ENCODE measurements around the gene MCOLN1. TPM values are rescaled to one million over a fixed set of nuclear protein-coding genes. Genes with fewer than 3 reads are reported as not detected.

MCOLN1 gene
- total RNA-seq, 1 donor from 2014 or later, result 5.4 TPM

DNA sequence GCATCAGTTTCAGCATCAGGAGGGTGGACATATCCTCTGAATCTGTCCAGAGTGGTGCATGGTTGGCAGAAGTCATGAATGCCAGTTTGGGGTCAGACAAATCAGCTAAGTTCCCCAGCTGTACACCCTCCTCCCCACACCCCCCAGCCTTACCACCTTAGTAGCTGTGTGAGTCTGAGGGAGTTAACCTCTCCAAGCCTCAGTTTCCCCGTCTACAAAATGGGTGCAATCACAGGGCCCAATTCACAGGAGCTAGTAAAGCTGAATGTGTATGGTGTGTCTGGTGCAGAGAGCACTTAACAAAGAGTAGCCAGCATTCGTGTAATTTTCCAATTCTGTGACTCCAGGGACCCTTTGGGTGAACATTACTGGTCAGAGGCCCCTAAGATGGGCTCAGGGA, 19.9 kb upstream of the MCOLN1 start:
- DNase-seq (ENCODE audit: low read depth in 2 of 2), result no peak

DNA sequence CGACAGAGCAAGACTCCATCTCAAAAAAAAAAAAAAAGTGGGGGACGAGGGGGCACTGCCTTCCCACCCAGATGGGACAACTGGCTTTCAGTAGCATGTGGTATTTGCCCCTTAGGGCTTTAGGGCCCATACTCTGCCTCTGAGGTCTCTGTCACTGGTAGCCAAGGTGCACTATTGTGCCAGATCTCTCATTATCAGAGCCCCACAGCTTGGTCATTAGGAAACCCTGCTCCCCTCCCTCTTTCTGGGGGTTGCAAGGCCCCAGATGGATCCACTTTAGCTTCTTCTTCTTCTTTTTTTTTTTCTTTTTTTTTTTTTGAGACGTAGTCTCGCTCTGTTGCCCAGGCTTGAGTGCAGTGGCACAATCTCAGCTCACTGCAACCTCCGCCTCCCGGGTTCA, 17.7 kb upstream of the MCOLN1 start:
- no peak for DNase-seq (ENCODE audit: low read depth in 2 of 2)

- no peak for DNase-seq (ENCODE audit: low read depth in 2 of 2)
These were observed 17.1 kb upstream of the MCOLN1 start for GRCh38 chr19:7505288-7505681.

GRCh38 chr19:7505682-7506384, 16.6 kb upstream of the MCOLN1 start:
- DNase-seq (ENCODE audit: low read depth in 2 of 2), result no peak

- peak; percentile 18 to 95 for DNase-seq (ENCODE audit: low read depth in 2 of 2)
These were observed 15.8 kb upstream of the MCOLN1 start for GRCh38 chr19:7506385-7507328.

GRCh38 chr19:7507884-7508283, 14.5 kb upstream of the MCOLN1 start:
- DNase-seq (ENCODE audit: low read depth in 2 of 2), result peak; percentile 42 to 93

GRCh38 chr19:7509625-7510024, 12.8 kb upstream of the MCOLN1 start:
- DNase-seq (ENCODE audit: low read depth in 2 of 2), result no peak

- DNase-seq (ENCODE audit: low read depth in 2 of 2), result peak in 1 of 2 donors; percentile 22
These were observed 10.0 kb upstream of the MCOLN1 start for GRCh38 chr19:7512400-7512851.

DNA sequence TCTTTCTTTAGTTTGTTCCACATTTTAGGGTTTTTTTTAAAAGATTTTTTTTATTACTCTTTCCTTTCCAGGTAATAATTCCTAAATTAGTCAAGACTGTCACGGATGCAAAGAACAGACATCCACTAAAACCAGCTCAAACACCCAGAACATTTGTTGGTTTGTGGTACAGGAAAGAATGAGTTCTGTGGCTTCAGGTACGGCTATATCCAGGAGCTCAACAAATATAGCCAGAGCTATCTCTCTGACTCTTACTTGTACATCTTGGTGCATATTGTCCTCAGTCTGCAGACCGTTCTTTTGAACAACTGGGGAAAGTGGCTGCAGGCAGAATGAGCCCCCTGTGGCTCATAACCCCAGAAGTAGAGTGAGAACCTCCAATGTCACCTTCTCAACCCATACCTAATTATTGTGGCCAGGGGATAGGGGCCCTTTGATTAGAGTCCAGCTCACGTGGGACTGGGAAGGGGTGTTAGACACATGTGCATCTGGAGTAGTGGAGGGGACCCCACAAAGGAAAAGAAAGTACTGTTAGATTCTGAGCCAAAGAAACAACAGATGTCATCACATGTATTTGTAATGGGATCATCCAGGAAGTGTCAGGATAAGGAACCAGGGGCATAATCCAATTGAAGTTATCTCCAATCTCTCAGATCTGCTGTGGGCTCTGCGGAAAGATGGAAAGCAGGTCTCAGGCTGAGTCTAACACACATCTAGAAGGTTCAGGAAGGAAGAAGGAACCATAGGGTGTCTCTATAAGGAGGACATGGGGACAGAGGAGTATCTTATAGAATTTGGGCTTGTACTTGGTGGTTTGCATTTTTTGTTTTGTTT, 8.4 kb upstream of the MCOLN1 start:
- no peak for DNase-seq (ENCODE audit: low read depth in 2 of 2)

- DNase-seq (ENCODE audit: low read depth in 2 of 2), result no peak
These were observed 7.2 kb upstream of the MCOLN1 start for GRCh38 chr19:7515110-7515644.

- peak; percentile 69 to 82 for DNase-seq (ENCODE audit: low read depth in 2 of 2)
These were observed 6.7 kb upstream of the MCOLN1 start, which contains the start of gene ZNF358 for GRCh38 chr19:7515645-7516151. ZNF358 (plus strand) TSS chr19:7516103; CDS start chr19:7519243, 3,140 bp downstream.

DNA sequence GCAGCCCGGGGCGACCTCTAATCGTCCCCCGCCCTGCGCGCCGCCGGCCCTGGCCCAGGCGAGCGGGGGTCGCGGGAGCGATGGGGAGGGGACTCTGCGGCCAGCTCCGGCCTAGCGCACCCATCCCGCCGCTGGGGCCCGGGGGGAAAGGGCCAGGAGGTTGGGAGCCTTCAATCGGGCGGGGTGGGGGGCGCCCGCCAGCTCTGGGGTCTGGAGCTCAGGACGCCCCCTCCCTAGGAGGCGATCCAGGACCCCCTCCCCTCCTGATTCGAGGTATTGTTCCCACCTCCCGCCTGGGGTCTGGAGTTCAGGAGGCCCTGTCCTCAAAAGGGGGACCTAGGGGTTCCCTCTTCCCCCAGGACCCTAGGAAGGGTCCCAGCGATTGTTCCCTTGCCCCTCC, 6.1 kb upstream of the MCOLN1 start:
- DNase-seq (ENCODE audit: low read depth in 2 of 2), result no peak

GRCh38 chr19:7516878-7517277, 5.5 kb upstream of the MCOLN1 start:
- no peak for DNase-seq (ENCODE audit: low read depth in 2 of 2)

GRCh38 chr19:7519361-7520130, 2.9 kb upstream of the MCOLN1 start:
- no peak for DNase-seq (ENCODE audit: low read depth in 2 of 2)

- DNase-seq (ENCODE audit: low read depth in 2 of 2), result no peak
These were observed 2.0 kb upstream of the MCOLN1 start for GRCh38 chr19:7520131-7521051.

- DNase-seq (ENCODE audit: low read depth in 2 of 2), result no peak
These were observed 813 bp upstream of the MCOLN1 start for GRCh38 chr19:7521551-7522071.

DNA sequence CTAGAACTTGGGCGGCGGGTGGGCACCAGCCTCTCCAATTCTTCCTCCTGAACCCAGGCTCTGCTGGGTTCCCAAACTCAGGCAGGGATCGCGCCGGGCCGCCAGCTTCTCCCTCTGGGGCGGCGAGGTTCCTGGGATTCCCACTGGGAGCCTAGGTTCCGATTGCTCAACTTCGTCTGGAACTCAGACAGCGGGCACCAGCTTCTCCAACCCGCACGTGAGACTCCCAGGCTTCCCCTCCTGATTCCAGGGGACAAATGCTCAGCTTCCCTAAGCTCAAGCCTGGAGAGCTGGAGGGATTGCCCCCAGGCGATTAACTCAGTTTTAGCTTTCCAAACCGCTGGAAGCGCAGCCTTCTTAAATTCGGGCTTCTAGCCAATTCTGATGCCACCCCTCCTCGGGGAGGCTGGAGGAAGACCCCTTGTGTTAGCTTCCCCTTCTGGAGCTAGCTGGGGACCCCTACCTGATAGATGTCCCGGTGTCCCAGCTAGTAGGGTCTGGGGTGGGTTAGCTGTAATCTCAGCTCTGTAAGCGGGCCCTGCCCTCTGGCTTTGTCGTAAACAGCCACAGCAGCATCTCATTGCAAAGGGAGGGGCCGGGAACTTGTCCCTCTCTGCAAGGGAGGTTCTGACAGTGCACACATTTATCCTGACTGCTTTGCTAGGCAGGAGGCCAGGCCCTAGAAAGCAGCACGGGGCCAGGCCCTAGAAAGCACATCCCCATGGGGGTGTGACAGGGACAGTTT, 671 bp downstream of the MCOLN1 start:
- no peak for DNase-seq (ENCODE audit: low read depth in 2 of 2)

GRCh38 chr19:7524523-7524922, 2.1 kb downstream of the MCOLN1 start:
- no peak for DNase-seq (ENCODE audit: low read depth in 2 of 2)
